T-helper 2 cell treated with Interferon-gamma antibody and Interleukin-4, amounts not matched to agents 5 μg/mL and 100 μg/mL, for 36 hours (primary cell): ENCODE measurements around the gene PIP5K1B.
A peak's percentile ranks its signal among the peaks of the same experiment; 100 is the strongest.

ENCODE experiments used
- DNase-seq: peaks from one replicate; pipeline ENCODE4 v3.0.0; 2021; ENCODE audit warnings: low spot score
- H3K27ac Mint-ChIP-seq: one replicate; pipeline ENCODE4 v1.8.0; 2021; ENCODE audit warnings: mild to moderate bottlenecking, mixed read lengths
- H3K27me3 Mint-ChIP-seq: one replicate; pipeline ENCODE4 v1.8.0; 2021; ENCODE audit warnings: low read depth, mixed read lengths
- H3K36me3 Mint-ChIP-seq: one replicate; pipeline ENCODE4 v1.8.0; 2021; ENCODE audit warnings: low read depth, mixed read lengths
- H3K4me1 Mint-ChIP-seq: one replicate; pipeline ENCODE4 v1.8.0; 2021; ENCODE audit warnings: low read depth, mixed read lengths
- H3K4me3 Mint-ChIP-seq: one replicate; pipeline ENCODE4 v1.8.0; 2022; ENCODE audit warnings: mild to moderate bottlenecking, moderate library complexity, mixed read lengths
- H3K9me3 Mint-ChIP-seq: one replicate; pipeline ENCODE4 v1.8.0; 2021; ENCODE audit warnings: mixed read lengths

PIP5K1B gene

DNA sequence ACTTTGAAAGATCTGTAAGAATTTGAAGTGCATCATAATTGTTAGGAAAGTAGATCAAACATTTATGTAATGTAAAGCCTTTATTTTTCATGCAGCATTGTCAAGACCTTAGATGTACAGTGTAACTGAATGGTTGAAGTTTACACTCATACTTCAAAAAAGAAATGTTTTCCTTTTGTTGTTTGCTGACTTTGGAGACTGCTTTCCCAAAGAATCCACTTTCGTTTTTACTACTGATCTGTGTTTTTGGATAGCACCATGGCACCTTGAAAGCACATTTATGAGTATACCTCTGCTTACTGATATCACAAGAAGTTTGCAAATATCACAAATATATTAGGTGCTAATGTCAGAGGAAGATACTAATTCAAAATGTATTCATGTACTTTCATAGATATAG is 50.0 kb downstream of the PIP5K1B start:
- H3K27ac Mint-ChIP-seq = no peak overlapping the region
- peaks cover 5% of the 10 kb centered on the region for H3K27me3 Mint-ChIP-seq
- H3K9me3 Mint-ChIP-seq = peaks cover 8% of the 10 kb centered on the region
- no peaks in the 10 kb centered on the region for H3K36me3 Mint-ChIP-seq
- DNase-seq = no peak
- H3K4me1 Mint-ChIP-seq = no peaks in the 10 kb centered on the region
- H3K4me3 Mint-ChIP-seq = no peak overlapping the region

DNA sequence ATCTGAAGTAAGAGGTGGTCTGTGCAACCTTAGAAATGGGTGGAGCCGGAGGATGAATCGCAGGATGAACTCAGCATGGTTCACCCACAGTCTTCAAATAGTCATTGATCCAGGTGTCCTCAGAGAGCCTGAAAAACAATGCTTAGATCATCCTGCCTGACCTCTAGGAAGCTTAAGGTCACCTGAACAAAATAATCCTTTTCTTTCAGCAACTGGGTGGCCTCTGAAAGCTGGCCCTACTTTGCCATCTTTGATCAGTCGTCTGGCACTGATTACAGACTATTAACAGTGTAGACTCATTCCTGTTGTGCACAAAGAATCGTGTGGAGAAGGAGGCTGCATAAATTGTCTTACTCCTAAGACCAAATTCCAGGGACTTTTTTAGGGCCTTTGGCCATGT is 50.7 kb downstream of the PIP5K1B start:
- no peak overlapping the region for H3K4me3 Mint-ChIP-seq
- no peak for DNase-seq

GRCh38 chr9:68759981-68760673 is 55.1 kb downstream of the PIP5K1B start:
- Mint-ChIP-seq H3K27ac (no peak overlapping the region), H3K4me3 (no peak overlapping the region), H3K9me3 (peaks cover 8% of the 10 kb centered on the region), H3K27me3 (peaks cover 4% of the 10 kb centered on the region), H3K36me3 (no peaks in the 10 kb centered on the region), H3K4me1 (peaks cover 12% of the 10 kb centered on the region)
- DNase-seq = no peak

More for the DNA sequence above, 50.7 kb downstream of the PIP5K1B start:
- Mint-ChIP-seq H3K9me3 (peaks cover 8% of the 10 kb centered on the region), H3K36me3 (no peaks in the 10 kb centered on the region), H3K4me1 (peaks cover 2% of the 10 kb centered on the region), H3K27me3 (peaks cover 5% of the 10 kb centered on the region), H3K27ac (no peak overlapping the region)

DNA sequence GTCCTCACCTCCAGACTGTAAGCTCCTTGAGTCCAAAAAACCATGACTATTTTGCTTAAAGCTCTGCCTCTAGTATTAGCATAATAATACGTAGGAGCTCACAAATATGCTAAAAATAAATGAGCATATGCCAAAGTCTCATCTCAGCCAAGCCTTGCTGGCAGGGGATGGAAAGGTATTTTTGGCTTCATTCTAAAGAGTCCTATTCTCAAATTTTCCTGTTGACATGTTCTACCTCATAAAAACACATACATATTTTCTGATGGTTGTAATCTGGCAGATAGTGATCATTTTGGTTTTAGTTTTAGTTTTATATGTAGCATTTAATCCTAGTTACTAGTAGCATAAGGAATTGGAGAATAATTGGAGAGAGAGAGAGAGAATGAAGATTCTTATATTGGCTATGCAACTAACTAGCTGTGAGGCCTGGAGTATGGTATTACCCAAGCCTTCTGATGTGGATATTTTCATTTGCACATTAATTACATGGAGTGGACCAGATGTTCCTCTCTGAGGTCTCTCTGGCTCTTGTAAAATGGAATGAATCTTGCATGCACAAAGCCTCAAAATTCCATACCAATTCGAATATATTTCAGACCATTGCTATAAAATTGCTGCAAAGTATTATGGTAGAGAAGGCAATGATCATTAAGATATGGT is 55.8 kb downstream of the PIP5K1B start:
- Mint-ChIP-seq H3K27ac (no peak overlapping the region), H3K27me3 (peaks cover 4% of the 10 kb centered on the region), H3K9me3 (peaks cover 8% of the 10 kb centered on the region), H3K4me1 (peaks cover 12% of the 10 kb centered on the region), H3K36me3 (no peaks in the 10 kb centered on the region), H3K4me3 (no peak overlapping the region)
- no peak for DNase-seq

DNA sequence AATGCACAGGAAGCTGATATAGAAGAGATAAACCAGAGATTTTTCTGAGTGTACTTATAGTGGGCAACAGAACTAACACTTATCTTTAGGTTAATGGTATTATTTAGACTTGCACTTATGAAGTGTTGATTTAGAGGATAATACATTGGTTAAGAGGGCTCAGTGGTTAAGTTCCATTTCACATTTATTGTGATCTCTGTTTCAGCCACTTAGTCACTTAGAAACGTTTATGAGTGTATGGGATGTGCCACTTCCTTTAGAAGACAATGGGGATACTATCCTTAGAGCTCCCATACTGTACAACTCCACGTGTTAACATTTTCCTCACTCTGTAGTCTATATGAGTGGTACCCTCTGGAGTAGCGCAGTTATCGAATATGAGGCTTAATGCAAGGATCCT is 57.5 kb downstream of the PIP5K1B start:
- Mint-ChIP-seq H3K27ac (no peak overlapping the region), H3K4me3 (no peak overlapping the region), H3K9me3 (peaks cover 8% of the 10 kb centered on the region), H3K36me3 (no peaks in the 10 kb centered on the region), H3K27me3 (peaks cover 4% of the 10 kb centered on the region), H3K4me1 (peaks cover 12% of the 10 kb centered on the region)
- no peak for DNase-seq

DNA sequence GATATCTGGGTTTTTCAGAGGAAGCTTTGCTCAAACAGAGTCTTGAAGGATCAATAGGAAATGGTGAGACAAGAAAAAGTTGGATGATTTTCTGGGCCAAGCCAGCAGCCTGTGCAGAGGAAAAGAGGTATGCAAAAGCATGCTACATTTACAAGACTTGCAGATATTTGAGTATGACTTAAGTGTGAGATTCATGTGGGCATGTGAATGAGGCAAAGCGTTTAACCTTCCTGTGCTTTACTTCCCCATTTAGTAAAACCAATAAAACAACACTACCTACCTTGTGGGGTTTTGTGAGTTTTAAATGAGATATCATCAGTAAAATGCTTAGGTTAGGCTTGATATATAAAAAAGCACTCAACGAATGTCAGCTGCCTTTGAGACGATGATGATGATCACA is 58.1 kb downstream of the PIP5K1B start:
- Mint-ChIP-seq H3K36me3 (no peaks in the 10 kb centered on the region), H3K4me3 (no peak overlapping the region), H3K9me3 (peaks cover 5% of the 10 kb centered on the region), H3K4me1 (peaks cover 12% of the 10 kb centered on the region), H3K27me3 (peaks cover 4% of the 10 kb centered on the region), H3K27ac (no peak overlapping the region)
- no peak for DNase-seq

DNA sequence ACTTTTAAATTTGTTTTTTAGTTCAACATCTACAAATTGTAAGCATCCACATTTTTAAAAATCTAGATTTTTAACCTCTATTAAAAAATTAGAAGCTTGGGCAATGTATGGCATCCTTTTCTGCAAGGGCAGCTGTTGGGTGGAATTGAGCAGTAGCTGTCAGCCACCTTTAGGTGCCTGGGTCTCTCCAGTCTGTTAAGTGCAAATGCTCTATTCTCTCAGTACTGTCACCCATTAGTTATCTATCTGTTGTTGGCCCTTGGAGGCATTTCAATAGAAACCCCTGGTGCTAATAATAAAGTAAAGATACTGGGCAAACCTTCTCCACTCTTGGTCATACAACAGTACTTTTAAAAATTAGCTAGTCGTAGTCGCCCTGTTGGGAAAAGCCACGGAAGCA is 63.6 kb downstream of the PIP5K1B start:
- Mint-ChIP-seq H3K9me3 (no peaks in the 10 kb centered on the region), H3K4me1 (peaks cover 4% of the 10 kb centered on the region), H3K27me3 (no peaks in the 10 kb centered on the region), H3K4me3 (no peak overlapping the region), H3K36me3 (no peaks in the 10 kb centered on the region), H3K27ac (no peak overlapping the region)
- no peak for DNase-seq

- Mint-ChIP-seq H3K9me3 (no peaks in the 10 kb centered on the region), H3K4me1 (peaks cover 4% of the 10 kb centered on the region), H3K27ac (no peak overlapping the region), H3K4me3 (no peak overlapping the region), H3K36me3 (no peaks in the 10 kb centered on the region), H3K27me3 (no peaks in the 10 kb centered on the region)
- DNase-seq = no peak
These were observed 64.8 kb downstream of the PIP5K1B start for GRCh38 chr9:68769852-68770251.

DNA sequence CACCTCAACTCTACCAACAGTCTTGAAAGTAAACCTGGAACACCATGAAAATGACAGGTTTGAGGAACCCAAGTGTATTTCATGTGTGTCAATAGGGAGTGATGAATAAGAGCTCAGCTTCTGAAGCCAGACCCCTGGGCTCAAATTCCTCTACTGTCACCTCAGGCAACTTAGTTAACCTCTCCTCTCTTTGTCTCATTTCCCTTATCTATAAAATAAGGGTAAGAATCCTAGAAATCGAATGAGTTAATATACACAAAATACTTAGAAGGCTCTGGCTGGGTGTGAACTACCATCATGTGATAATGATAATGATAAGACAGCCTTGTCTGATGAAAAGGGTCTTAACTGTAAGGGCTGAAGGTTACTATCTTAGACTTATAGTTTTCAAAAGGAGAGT is 66.3 kb downstream of the PIP5K1B start:
- Mint-ChIP-seq H3K36me3 (no peaks in the 10 kb centered on the region), H3K27ac (no peak overlapping the region), H3K27me3 (no peaks in the 10 kb centered on the region), H3K4me3 (no peak overlapping the region), H3K9me3 (no peaks in the 10 kb centered on the region), H3K4me1 (peaks cover 4% of the 10 kb centered on the region)
- no peak for DNase-seq

- peaks cover 4% of the 10 kb centered on the region for H3K4me1 Mint-ChIP-seq
- no peaks in the 10 kb centered on the region for H3K36me3 Mint-ChIP-seq
- H3K4me3 Mint-ChIP-seq = no peak overlapping the region
- no peak for DNase-seq
- no peak overlapping the region for H3K27ac Mint-ChIP-seq
- H3K27me3 Mint-ChIP-seq = no peaks in the 10 kb centered on the region
- no peaks in the 10 kb centered on the region for H3K9me3 Mint-ChIP-seq
These were observed 70.1 kb downstream of the PIP5K1B start for GRCh38 chr9:68775003-68775730.

DNA sequence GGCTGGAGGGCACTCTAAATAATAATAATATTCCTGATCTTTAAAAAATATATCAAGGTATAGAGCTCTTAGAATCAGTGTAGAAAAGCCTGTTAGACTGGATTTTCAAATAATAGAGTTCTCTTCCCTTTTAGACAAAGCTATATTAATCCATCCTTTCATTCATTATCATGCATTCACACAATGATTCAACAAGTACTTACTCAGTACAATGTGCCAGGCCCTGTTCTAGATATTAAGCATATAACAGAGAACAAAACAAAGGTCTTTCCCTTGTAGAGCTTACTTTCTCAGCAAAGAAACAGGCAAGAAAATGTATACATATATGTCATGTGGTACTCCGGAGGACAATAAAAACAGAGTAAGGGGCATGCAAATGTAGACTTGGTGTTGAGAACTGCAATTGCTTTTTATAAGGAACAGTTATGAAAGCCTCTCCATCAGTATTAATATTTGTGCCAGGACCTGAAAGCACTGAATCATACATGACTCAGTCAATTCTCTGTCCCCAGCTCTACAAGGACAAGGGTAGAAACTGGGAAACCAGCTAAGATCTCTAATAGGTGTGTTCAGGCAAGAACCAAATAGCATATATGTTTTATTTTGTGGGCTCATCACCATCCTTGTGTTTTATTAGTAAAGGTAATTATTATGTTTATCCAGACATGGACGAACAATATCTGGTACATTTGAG is 72.2 kb downstream of the PIP5K1B start:
- no peak overlapping the region for H3K4me3 Mint-ChIP-seq
- peaks cover 10% of the 10 kb centered on the region for H3K4me1 Mint-ChIP-seq
- H3K36me3 Mint-ChIP-seq = no peaks in the 10 kb centered on the region
- no peaks in the 10 kb centered on the region for H3K9me3 Mint-ChIP-seq
- no peak for DNase-seq
- no peaks in the 10 kb centered on the region for H3K27me3 Mint-ChIP-seq
- no peak overlapping the region for H3K27ac Mint-ChIP-seq

DNA sequence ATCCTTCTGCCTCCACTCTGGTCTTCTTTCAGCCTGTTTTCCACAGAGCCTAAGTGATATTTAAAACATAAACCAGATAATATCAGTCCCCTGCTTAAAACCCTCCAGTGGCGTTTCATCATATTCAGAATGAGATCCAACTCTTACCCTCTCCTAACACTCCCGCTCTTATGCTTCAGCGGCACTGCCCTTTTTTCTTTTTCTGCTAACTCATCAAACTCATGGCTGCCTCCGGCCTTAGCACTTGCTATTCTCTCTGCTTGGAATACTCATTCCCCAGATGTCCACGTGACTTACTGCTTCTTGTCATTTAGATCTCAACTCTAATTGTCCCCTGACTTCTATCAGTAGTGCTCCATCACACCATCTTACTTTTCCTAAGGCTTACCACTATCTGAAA is 73.6 kb downstream of the PIP5K1B start:
- no peaks in the 10 kb centered on the region for H3K36me3 Mint-ChIP-seq
- H3K4me1 Mint-ChIP-seq = peaks cover 7% of the 10 kb centered on the region
- no peaks in the 10 kb centered on the region for H3K9me3 Mint-ChIP-seq
- no peak for DNase-seq
- no peak overlapping the region for H3K4me3 Mint-ChIP-seq
- H3K27me3 Mint-ChIP-seq = no peaks in the 10 kb centered on the region
- no peak overlapping the region for H3K27ac Mint-ChIP-seq

- H3K4me3 Mint-ChIP-seq = no peak overlapping the region
- peaks cover 7% of the 10 kb centered on the region for H3K4me1 Mint-ChIP-seq
- H3K36me3 Mint-ChIP-seq = no peaks in the 10 kb centered on the region
- no peaks in the 10 kb centered on the region for H3K9me3 Mint-ChIP-seq
- H3K27ac Mint-ChIP-seq = no peak overlapping the region
- DNase-seq = peak; percentile 93
- H3K27me3 Mint-ChIP-seq = no peaks in the 10 kb centered on the region
These were observed 74.7 kb downstream of the PIP5K1B start for GRCh38 chr9:68779558-68780379.
